ENCODE results near the gene PDE6G. TPM values are rescaled to one million over a fixed set of nuclear protein-coding genes. Genes with fewer than 3 reads are reported as not detected.

PDE6G gene
- total RNA-seq (2022; extraction: Qiagen RNA extraction) = 1.4 to 3.3 TPM (median 2.0 TPM) in 5 replicates

GRCh38 chr17:81656118-81656743 lies at the start of gene PDE6G:
PDE6G (minus strand) TSS chr17:81656542; CDS start chr17:81653305, 3,237 bp downstream.

GRCh38 chr17:81702934-81703746 lies 46.8 kb upstream of the PDE6G start, which contains the start of gene MRPL12:
MRPL12 (plus strand) TSS chr17:81703367; CDS start chr17:81703502, 135 bp downstream.

GRCh38 chr17:81683584-81684441 lies 27.5 kb upstream of the PDE6G start, which contains the start of the genes ARL16 and HGS:
ARL16 (minus strand) TSS chr17:81683797; CDS start chr17:81683753, 44 bp downstream.
HGS (plus strand) TSS chr17:81684011; CDS start chr17:81684067, 56 bp downstream.

GRCh38 chr17:81666342-81667191 lies 10.2 kb upstream of the PDE6G start, which contains the start of the genes CCDC137 and OXLD1:
CCDC137 (plus strand) TSS chr17:81666737; CDS start chr17:81666767, 30 bp downstream.
OXLD1 (minus strand) TSS chr17:81666605; CDS start chr17:81666577, 28 bp downstream.

GRCh38 chr17:81636505-81637288 lies 19.6 kb downstream of the PDE6G start, which contains the start of the genes NPLOC4 and TSPAN10:
NPLOC4 (minus strand) TSS chr17:81637112; CDS start chr17:81636930, 182 bp downstream.
TSPAN10 (plus strand) TSS chr17:81637196; CDS start chr17:81642413, 5,217 bp downstream.

Other genes starting within 250 kb of the PDE6G start
- gene ACTG1, start 143.7 kb downstream of the PDE6G start, total RNA-seq (2022; extraction: Qiagen RNA extraction) = 5,013 to 5,756 TPM (median 5,242 TPM) in 5 replicates
- gene FSCN2, start 128.2 kb downstream of the PDE6G start, total RNA-seq (2022; extraction: Qiagen RNA extraction) = 0.59 to 1.9 TPM (median 1.4 TPM) in 5 replicates
- gene FAAP100, start 104.2 kb downstream of the PDE6G start, total RNA-seq (2022; extraction: Qiagen RNA extraction) = 15.9 to 27.5 TPM (median 24.4 TPM) in 5 replicates
- gene NPLOC4, start 19.4 kb downstream of the PDE6G start, total RNA-seq (2022; extraction: Qiagen RNA extraction) = 85.8 to 102 TPM (median 100 TPM) in 5 replicates
- gene TSPAN10, start 19.3 kb downstream of the PDE6G start, total RNA-seq (2022; extraction: Qiagen RNA extraction) = 3.8 to 6.7 TPM (median 4.9 TPM) in 5 replicates
- gene OXLD1, start 10.1 kb upstream of the PDE6G start, total RNA-seq (2022; extraction: Qiagen RNA extraction) = 33.6 to 64.7 TPM (median 63.2 TPM) in 5 replicates
- gene CCDC137, start 10.2 kb upstream of the PDE6G start, total RNA-seq (2022; extraction: Qiagen RNA extraction) = 54.3 to 69.6 TPM (median 62.0 TPM) in 5 replicates
- 49.4 to 53.7 TPM (median 50.5 TPM) in 5 replicates for gene ARL16, start 27.3 kb upstream of the PDE6G start, total RNA-seq (2022; extraction: Qiagen RNA extraction)
- 137 to 220 TPM (median 209 TPM) in 5 replicates for gene HGS, start 27.5 kb upstream of the PDE6G start, total RNA-seq (2022; extraction: Qiagen RNA extraction)
- 216 to 326 TPM (median 303 TPM) in 5 replicates for gene MRPL12, start 46.8 kb upstream of the PDE6G start, total RNA-seq (2022; extraction: Qiagen RNA extraction)
- 28.7 to 46.5 TPM (median 44.6 TPM) in 5 replicates for gene SLC25A10, start 55.7 kb upstream of the PDE6G start, total RNA-seq (2022; extraction: Qiagen RNA extraction)
- 0.08 to 0.64 TPM (median 0.35 TPM) in 4 of 5 replicates, not detected in the other for gene GCGR, start 147.6 kb upstream of the PDE6G start, total RNA-seq (2022; extraction: Qiagen RNA extraction)
- 74.7 to 106 TPM (median 98.6 TPM) in 5 replicates for gene MCRIP1, start 176.7 kb upstream of the PDE6G start, total RNA-seq (2022; extraction: Qiagen RNA extraction)
- gene PPP1R27, start 178.5 kb upstream of the PDE6G start, total RNA-seq (2022; extraction: Qiagen RNA extraction) = 0.09 to 0.39 TPM (median 0.19 TPM) in 3 of 5 replicates, not detected in the others
- gene P4HB, start 204.0 kb upstream of the PDE6G start, total RNA-seq (2022; extraction: Qiagen RNA extraction) = 677 to 794 TPM (median 701 TPM) in 5 replicates
- 597 to 713 TPM (median 619 TPM) in 5 replicates for gene ARHGDIA, start 214.8 kb upstream of the PDE6G start, total RNA-seq (2022; extraction: Qiagen RNA extraction)
- 183 to 253 TPM (median 234 TPM) in 5 replicates for gene ALYREF, start 235.0 kb upstream of the PDE6G start, total RNA-seq (2022; extraction: Qiagen RNA extraction)
- gene ANAPC11, start 235.2 kb upstream of the PDE6G start, total RNA-seq (2022; extraction: Qiagen RNA extraction) = 185 to 289 TPM (median 284 TPM) in 5 replicates
- gene NPB, start 245.7 kb upstream of the PDE6G start, total RNA-seq (2022; extraction: Qiagen RNA extraction) = 0.39 to 0.65 TPM (median 0.55 TPM) in 5 replicates

All from A549 treated with Mapracorat at 1 μM for 4 hours (cell line).